ENCODE measurements around the gene NUAK1. TPM values are rescaled to one million over a fixed set of nuclear protein-coding genes. Genes with fewer than 3 reads are reported as not detected.
A peak's percentile ranks its signal among the peaks of the same experiment; 100 is the strongest.

NUAK1 gene
- total and polyA plus RNA-seq, 2 donors = 2.1 to 4.3 TPM

DNA sequence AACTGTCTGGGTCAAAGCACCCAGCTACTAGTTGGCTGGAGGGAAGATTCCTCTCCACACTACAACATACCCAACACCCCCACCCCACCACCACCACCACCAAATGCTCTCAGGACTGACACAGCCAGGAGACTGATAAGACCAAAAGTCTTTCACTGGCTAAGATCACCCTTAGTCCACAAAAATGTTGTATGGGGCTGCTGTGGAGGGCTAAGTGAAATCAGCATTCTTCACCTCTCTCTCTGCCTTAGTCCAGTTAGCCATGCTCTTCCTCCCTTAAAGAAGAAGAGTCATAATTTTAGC, 106.2 kb downstream of the NUAK1 start:
- Histone ChIP-seq H3K9me3 (ENCODE audit: control insufficient read depth in 2 of 2, insufficient read depth in 1 of 2, low read length in 1 of 2) (no peaks in the 10 kb centered on the region), H3K4me1 (ENCODE audit: control insufficient read depth in 2 of 2, insufficient read depth in 2 of 2, low read length in 2 of 2) (no peaks in the 10 kb centered on the region), H3K4me3 (ENCODE audit: low read length in 2 of 2) (no peak overlapping the region), H3K27me3 (ENCODE audit: control insufficient read depth in 2 of 2, insufficient read depth in 1 of 2, low read length in 1 of 2) (no peaks in the 10 kb centered on the region), H3K36me3 (ENCODE audit: control insufficient read depth in 2 of 2, insufficient read depth in 2 of 2, low read length in 1 of 2) (no peaks in the 10 kb centered on the region), H3K27ac (ENCODE audit: low read depth in 1 of 2, low read length in 1 of 2) (no peak overlapping the region)
- DNase-seq (ENCODE audit: low read depth in 6 of 9, low spot score in 9 of 9) = no peak

DNA sequence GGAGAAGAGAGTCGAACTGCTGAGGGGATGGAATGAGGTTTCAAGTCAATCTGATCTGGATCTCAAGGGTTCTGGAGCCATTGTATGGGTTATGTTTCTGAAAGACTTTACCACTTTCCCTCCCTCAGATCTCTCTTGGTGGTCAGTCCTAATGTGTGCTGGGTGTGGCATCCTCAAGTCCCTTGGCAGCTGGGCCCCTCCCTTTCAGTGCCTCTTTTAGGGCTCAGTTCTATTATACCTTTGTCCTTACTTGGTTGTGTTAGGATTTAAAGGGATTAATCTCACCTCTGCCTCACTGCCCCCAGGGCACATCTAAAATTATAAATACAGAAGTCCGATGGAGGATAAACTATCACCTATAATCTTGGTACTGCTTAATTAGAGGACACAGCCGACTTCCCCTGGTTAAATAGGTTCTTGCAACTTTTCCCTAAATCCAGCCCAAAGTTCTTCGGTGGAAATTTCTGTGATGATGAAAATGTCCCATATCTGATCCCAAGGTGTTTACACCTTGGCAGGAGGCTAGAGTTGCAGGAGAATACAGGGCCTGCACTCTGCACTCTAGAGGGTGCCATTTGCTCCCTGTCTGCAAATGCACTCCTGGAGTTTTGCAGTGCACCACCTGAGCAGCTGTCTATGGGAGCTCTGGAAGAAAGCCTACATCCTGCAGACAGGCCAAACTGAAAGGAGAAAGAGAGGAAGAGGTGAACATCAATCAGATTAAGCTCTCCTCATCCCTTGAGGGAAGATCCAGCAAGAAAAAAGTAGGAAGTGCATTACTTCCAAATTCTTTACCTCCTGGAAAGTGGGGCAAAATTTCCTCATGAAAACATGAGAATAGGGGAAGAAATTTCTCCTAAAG, 106.8 kb downstream of the NUAK1 start:
- Histone ChIP-seq H3K4me1 (ENCODE audit: control insufficient read depth in 2 of 2, insufficient read depth in 2 of 2, low read length in 2 of 2) (no peaks in the 10 kb centered on the region), H3K27me3 (ENCODE audit: control insufficient read depth in 2 of 2, insufficient read depth in 1 of 2, low read length in 1 of 2) (no peaks in the 10 kb centered on the region), H3K36me3 (ENCODE audit: control insufficient read depth in 2 of 2, insufficient read depth in 2 of 2, low read length in 1 of 2) (no peaks in the 10 kb centered on the region), H3K27ac (ENCODE audit: low read depth in 1 of 2, low read length in 1 of 2) (no peak overlapping the region), H3K9me3 (ENCODE audit: control insufficient read depth in 2 of 2, insufficient read depth in 1 of 2, low read length in 1 of 2) (no peaks in the 10 kb centered on the region), H3K4me3 (ENCODE audit: low read length in 2 of 2) (no peak overlapping the region)
- DNase-seq (ENCODE audit: low read depth in 6 of 9, low spot score in 9 of 9) = no peak
- 92% methylated on average over 4 of the region's 4 CpGs for WGBS

DNA sequence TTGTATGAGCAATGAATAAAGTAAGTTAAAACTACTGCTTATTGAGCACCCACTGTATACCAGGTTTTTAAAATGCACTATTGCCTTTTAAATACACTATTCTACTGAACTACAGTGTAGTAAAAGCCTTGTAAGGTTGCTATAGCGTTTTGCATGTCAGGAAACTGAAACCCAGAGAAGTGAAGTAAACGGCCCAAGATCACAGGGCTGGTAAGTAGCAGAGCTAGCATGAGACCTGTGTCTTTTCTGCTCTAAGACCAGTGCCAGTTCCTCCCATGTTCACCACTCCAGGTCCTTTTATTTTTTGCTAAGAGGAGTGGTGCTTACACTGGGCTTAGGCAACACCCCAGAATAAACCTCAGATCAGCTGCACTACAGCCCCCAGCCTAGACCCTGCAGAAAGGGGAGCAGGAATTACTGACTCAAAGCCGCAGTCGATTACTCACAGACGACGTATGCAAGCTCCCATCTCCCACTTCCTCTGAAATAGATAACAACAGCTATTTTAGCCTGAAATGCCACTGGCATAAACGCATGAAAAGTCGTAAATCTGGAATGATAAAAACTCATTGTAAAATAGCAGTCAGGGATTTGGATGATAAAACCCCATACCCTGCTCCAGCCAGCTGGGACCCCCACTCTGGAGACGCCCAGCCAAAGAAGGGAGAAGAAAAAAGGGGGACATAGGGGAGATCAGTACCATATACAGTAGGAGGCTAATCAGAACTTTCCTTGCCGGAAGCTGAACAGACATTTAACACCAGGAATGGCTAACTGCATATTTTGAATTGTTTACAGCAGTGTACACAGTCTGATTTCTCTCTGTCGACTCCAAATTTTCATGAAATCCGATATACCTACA, 108.3 kb downstream of the NUAK1 start:
- 53% methylated on average over 12 of the region's 12 CpGs for WGBS
- no peaks in the 10 kb centered on the region for H3K27me3 ChIP-seq (ENCODE audit: control insufficient read depth in 2 of 2, insufficient read depth in 1 of 2, low read length in 1 of 2)

DNA sequence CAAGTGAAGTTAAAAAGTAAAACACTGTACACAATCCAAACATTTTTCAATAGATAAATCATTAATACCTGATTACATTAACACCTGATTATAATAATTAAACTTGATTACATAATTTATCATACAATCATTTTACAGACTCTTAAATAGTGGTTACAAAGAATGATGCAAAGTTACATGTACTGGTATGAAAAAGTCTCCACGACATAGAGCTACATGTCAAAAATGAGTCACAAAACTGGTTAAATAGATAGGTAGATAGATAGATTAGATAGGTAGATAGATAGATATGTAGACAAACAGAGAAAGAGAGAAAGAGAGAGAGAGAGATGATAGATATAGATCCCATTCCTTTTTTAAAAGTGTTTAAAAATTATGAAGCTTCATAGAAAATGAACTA, 109.2 kb downstream of the NUAK1 start:
- Histone ChIP-seq H3K9me3 (ENCODE audit: control insufficient read depth in 2 of 2, insufficient read depth in 1 of 2, low read length in 1 of 2) (no peaks in the 10 kb centered on the region), H3K4me3 (ENCODE audit: low read length in 2 of 2) (no peak overlapping the region), H3K4me1 (ENCODE audit: control insufficient read depth in 2 of 2, insufficient read depth in 2 of 2, low read length in 2 of 2) (no peaks in the 10 kb centered on the region), H3K27ac (ENCODE audit: low read depth in 1 of 2, low read length in 1 of 2) (no peak overlapping the region), H3K27me3 (ENCODE audit: control insufficient read depth in 2 of 2, insufficient read depth in 1 of 2, low read length in 1 of 2) (no peaks in the 10 kb centered on the region), H3K36me3 (ENCODE audit: control insufficient read depth in 2 of 2, insufficient read depth in 2 of 2, low read length in 1 of 2) (no peaks in the 10 kb centered on the region)
- 93% methylated on average over 1 of the region's 1 CpG for WGBS
- DNase-seq (ENCODE audit: low read depth in 6 of 9, low spot score in 9 of 9) = no peak

More for the DNA sequence above, 108.3 kb downstream of the NUAK1 start:
- Histone ChIP-seq H3K4me1 (ENCODE audit: control insufficient read depth in 2 of 2, insufficient read depth in 2 of 2, low read length in 2 of 2) (no peaks in the 10 kb centered on the region), H3K36me3 (ENCODE audit: control insufficient read depth in 2 of 2, insufficient read depth in 2 of 2, low read length in 1 of 2) (no peaks in the 10 kb centered on the region), H3K27ac (ENCODE audit: low read depth in 1 of 2, low read length in 1 of 2) (no peak overlapping the region), H3K4me3 (ENCODE audit: low read length in 2 of 2) (no peak overlapping the region), H3K9me3 (ENCODE audit: control insufficient read depth in 2 of 2, insufficient read depth in 1 of 2, low read length in 1 of 2) (no peaks in the 10 kb centered on the region)
- DNase-seq (ENCODE audit: low read depth in 6 of 9, low spot score in 9 of 9) = peak in 1 of 9 donors; percentile 4

DNA sequence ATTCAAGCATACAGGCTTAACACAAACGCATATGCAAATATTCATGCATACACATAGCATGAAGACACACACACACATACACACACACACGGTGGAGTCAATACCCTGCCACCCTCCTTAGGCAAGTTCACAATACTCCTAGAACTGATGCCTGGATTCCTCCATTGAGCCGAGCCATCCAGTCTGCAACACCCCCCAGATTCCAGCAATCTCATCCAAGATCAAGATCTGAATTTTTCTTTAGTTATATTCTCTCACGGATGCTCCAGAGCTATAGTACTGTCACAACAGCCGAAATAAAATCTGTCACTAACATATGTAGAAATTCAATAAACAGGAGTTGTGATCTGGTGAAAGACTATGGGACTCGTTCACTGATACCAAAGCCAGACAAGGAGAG, 110.8 kb downstream of the NUAK1 start:
- DNase-seq (ENCODE audit: low read depth in 6 of 9, low spot score in 9 of 9) = no peak
- Histone ChIP-seq H3K27ac (ENCODE audit: low read depth in 1 of 2, low read length in 1 of 2) (no peak overlapping the region), H3K27me3 (ENCODE audit: control insufficient read depth in 2 of 2, insufficient read depth in 1 of 2, low read length in 1 of 2) (no peaks in the 10 kb centered on the region), H3K36me3 (ENCODE audit: control insufficient read depth in 2 of 2, insufficient read depth in 2 of 2, low read length in 1 of 2) (no peaks in the 10 kb centered on the region), H3K9me3 (ENCODE audit: control insufficient read depth in 2 of 2, insufficient read depth in 1 of 2, low read length in 1 of 2) (no peaks in the 10 kb centered on the region), H3K4me1 (ENCODE audit: control insufficient read depth in 2 of 2, insufficient read depth in 2 of 2, low read length in 2 of 2) (no peaks in the 10 kb centered on the region), H3K4me3 (ENCODE audit: low read length in 2 of 2) (no peak overlapping the region)
- 94% methylated on average over 6 of the region's 6 CpGs for WGBS

DNA sequence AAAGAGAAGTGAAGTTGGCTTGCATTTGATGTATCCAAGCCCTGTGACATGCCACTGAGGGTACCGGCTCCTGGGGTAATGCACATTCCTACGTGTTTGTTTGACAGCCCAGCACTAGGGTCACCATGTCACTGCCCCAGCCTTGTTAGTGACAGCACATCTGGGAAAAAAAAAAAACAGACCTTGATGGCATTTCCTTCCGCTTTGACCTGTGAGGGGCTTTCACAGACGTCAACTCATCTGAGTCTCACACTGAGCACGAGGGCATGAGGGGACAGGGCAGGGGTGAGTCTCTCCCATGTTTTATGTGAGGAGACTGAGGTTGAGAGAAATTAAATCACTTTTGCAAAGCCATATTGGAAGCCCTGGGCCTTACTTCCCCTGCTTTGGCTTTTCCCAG, 111.5 kb downstream of the NUAK1 start:
- Histone ChIP-seq H3K9me3 (ENCODE audit: control insufficient read depth in 2 of 2, insufficient read depth in 1 of 2, low read length in 1 of 2) (no peaks in the 10 kb centered on the region), H3K4me1 (ENCODE audit: control insufficient read depth in 2 of 2, insufficient read depth in 2 of 2, low read length in 2 of 2) (no peaks in the 10 kb centered on the region), H3K27me3 (ENCODE audit: control insufficient read depth in 2 of 2, insufficient read depth in 1 of 2, low read length in 1 of 2) (no peaks in the 10 kb centered on the region), H3K27ac (ENCODE audit: low read depth in 1 of 2, low read length in 1 of 2) (no peak overlapping the region), H3K4me3 (ENCODE audit: low read length in 2 of 2) (no peak overlapping the region), H3K36me3 (ENCODE audit: control insufficient read depth in 2 of 2, insufficient read depth in 2 of 2, low read length in 1 of 2) (no peaks in the 10 kb centered on the region)
- 84% methylated on average over 5 of the region's 5 CpGs for WGBS
- no peak for DNase-seq (ENCODE audit: low read depth in 6 of 9, low spot score in 9 of 9)

DNA sequence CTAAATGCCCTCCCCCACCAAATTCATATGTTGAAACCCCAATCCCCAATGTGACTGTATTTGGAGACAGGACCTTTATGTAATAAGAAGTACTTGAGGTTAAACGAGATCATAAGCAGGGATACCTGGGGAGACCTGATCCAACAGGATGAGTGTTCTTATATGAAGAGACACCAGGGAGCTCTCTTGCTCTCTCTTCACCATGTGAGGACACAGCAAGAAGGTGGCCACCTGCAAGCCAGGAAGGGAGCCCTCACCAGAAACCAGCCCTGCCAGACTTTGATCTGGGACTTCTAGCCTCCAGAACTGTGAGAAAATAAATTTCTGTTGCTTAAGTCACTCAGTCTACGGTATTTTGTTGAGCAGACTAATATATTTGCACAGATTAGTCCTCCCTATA, 113.6 kb downstream of the NUAK1 start:
- H3K4me3 ChIP-seq (ENCODE audit: low read length in 2 of 2) = no peak overlapping the region
- WGBS = 91% methylated on average over 2 of the region's 2 CpGs
- no peak for DNase-seq (ENCODE audit: low read depth in 6 of 9, low spot score in 9 of 9)
- no peaks in the 10 kb centered on the region for H3K4me1 ChIP-seq (ENCODE audit: control insufficient read depth in 2 of 2, insufficient read depth in 2 of 2, low read length in 2 of 2)
- H3K9me3 ChIP-seq (ENCODE audit: control insufficient read depth in 2 of 2, insufficient read depth in 1 of 2, low read length in 1 of 2) = no peaks in the 10 kb centered on the region
- no peaks in the 10 kb centered on the region for H3K36me3 ChIP-seq (ENCODE audit: control insufficient read depth in 2 of 2, insufficient read depth in 2 of 2, low read length in 1 of 2)
- H3K27me3 ChIP-seq (ENCODE audit: control insufficient read depth in 2 of 2, insufficient read depth in 1 of 2, low read length in 1 of 2) = no peaks in the 10 kb centered on the region
- H3K27ac ChIP-seq (ENCODE audit: low read depth in 1 of 2, low read length in 1 of 2) = no peak overlapping the region

DNA sequence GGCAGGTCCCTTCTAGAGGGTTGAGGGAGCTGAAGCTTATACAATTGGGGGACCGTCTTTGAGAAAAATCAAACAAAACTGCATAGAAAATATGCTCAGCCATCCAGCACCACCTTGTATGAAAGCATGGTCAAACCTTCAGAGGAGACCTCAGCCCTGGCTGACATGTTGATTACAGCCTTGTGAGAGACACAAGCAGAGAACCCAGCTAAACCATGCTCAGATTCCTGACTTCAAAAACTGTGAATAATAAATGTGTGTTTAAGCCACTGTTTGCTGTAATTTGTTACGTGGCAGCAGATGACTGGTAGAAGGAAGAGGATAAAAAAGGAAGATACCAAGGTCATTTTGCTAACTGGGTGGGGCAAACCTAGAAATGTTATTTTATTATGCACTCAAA, 115.7 kb downstream of the NUAK1 start:
- Histone ChIP-seq H3K27me3 (ENCODE audit: control insufficient read depth in 2 of 2, insufficient read depth in 1 of 2, low read length in 1 of 2) (no peaks in the 10 kb centered on the region), H3K27ac (ENCODE audit: low read depth in 1 of 2, low read length in 1 of 2) (no peak overlapping the region), H3K4me1 (ENCODE audit: control insufficient read depth in 2 of 2, insufficient read depth in 2 of 2, low read length in 2 of 2) (no peaks in the 10 kb centered on the region), H3K36me3 (ENCODE audit: control insufficient read depth in 2 of 2, insufficient read depth in 2 of 2, low read length in 1 of 2) (no peaks in the 10 kb centered on the region), H3K9me3 (ENCODE audit: control insufficient read depth in 2 of 2, insufficient read depth in 1 of 2, low read length in 1 of 2) (peaks cover 0 to 5% of the 10 kb centered on the region in 2 donors), H3K4me3 (ENCODE audit: low read length in 2 of 2) (no peak overlapping the region)
- WGBS = 96% methylated on average over 2 of the region's 2 CpGs
- DNase-seq (ENCODE audit: low read depth in 6 of 9, low spot score in 9 of 9) = no peak

DNA sequence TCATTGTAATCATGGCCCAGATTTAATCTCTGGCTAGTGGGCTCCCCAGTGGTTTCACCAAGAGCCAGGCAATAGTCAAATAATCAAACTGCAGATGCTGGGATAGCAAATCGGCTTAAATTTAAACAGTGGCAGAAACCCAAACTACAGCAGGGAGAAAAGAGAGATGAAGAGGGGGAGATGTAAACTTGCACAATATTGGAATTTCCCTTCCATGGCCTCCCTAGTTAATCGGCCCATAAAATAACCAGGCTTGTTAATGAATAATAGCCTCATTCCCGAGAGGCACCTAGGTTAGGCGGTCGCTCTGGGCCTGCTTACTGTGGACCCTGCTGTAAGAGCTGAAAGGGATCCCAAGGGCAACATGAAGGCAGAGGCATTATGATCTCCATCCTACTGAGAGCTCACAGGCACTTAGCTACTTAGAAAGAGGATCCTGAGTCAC, 116.2 kb downstream of the NUAK1 start:
- no peak overlapping the region for H3K27ac ChIP-seq (ENCODE audit: low read depth in 1 of 2, low read length in 1 of 2)
- 93% methylated on average over 5 of the region's 5 CpGs for WGBS
- no peaks in the 10 kb centered on the region for H3K36me3 ChIP-seq (ENCODE audit: control insufficient read depth in 2 of 2, insufficient read depth in 2 of 2, low read length in 1 of 2)
- no peaks in the 10 kb centered on the region for H3K4me1 ChIP-seq (ENCODE audit: control insufficient read depth in 2 of 2, insufficient read depth in 2 of 2, low read length in 2 of 2)
- no peaks in the 10 kb centered on the region for H3K27me3 ChIP-seq (ENCODE audit: control insufficient read depth in 2 of 2, insufficient read depth in 1 of 2, low read length in 1 of 2)
- H3K4me3 ChIP-seq (ENCODE audit: low read length in 2 of 2) = no peak overlapping the region
- no peak for DNase-seq (ENCODE audit: low read depth in 6 of 9, low spot score in 9 of 9)
- H3K9me3 ChIP-seq (ENCODE audit: control insufficient read depth in 2 of 2, insufficient read depth in 1 of 2, low read length in 1 of 2) = peaks cover 0 to 5% of the 10 kb centered on the region in 2 donors

All from thymus (tissue), 11 donors.